ENCODE measurements around the gene KRTAP23-1.

DNA sequence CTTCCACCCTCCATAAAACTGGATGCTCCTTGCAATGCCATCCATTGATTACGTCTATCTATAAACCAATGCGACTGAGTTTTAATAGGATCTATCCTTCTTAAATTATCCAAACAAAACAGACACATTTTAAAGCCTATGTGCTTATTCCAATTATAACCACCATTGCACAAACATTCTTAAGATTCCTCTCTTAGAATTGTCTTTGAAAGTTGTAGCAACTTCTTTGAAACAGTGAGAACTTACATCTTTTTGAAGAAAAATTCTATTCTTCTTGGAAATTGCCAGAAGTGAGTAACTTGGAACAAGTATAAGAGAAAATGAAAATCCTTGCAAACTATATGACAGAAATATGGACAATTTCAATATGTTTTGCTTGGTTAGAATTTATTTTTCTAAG is 28.2 kb downstream of the KRTAP23-1 start, which contains the start of gene KRTAP26-1:
- TF ChIP-seq, protein P1, sequence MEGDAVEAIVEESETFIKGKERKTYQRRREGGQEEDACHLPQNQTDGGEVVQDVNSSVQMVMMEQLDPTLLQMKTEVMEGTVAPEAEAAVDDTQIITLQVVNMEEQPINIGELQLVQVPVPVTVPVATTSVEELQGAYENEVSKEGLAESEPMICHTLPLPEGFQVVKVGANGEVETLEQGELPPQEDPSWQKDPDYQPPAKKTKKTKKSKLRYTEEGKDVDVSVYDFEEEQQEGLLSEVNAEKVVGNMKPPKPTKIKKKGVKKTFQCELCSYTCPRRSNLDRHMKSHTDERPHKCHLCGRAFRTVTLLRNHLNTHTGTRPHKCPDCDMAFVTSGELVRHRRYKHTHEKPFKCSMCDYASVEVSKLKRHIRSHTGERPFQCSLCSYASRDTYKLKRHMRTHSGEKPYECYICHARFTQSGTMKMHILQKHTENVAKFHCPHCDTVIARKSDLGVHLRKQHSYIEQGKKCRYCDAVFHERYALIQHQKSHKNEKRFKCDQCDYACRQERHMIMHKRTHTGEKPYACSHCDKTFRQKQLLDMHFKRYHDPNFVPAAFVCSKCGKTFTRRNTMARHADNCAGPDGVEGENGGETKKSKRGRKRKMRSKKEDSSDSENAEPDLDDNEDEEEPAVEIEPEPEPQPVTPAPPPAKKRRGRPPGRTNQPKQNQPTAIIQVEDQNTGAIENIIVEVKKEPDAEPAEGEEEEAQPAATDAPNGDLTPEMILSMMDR (IDR thresholded peaks at IDR 0.05; ENCODE audit: insufficient read depth, low read length, poor library complexity, severe bottlenecking), result no peak
- TF ChIP-seq EZH2phosphoT487 (conservative IDR thresholded peaks at IDR 0.05; ENCODE audit: low read length), result no peak

All from SU-DHL-6 (cell line).